Spleen (tissue), 11 donors: ENCODE measurements around the gene S100A7. TPM values are rescaled to one million over a fixed set of nuclear protein-coding genes. Genes with fewer than 3 reads are reported as not detected.
"Not testable (repeated sequence)": the region's sequence is repeated elsewhere in the genome, so short reads cannot be mapped to it uniquely, and the experiment has no call there.

Source experiments
- DNase-seq: peaks from one replicate; pipeline ENCODE4 v3.0.0-alpha.2; 2020
- H3K27ac ChIP-seq, 8 donors: fragments of 200-600 bp; sonication (generic) in 7 of 8; 1 replicate in 4 of 8; 2 replicates in 4 of 8; pipeline versions ENCODE4 v1.5.0 to v1.8.0; 2016 to 2021; ENCODE audit warnings: inconsistent platforms in 4 of 8, mild to moderate bottlenecking in 4 of 8, moderate library complexity in 1 of 8
- H3K27me3 ChIP-seq, 7 donors: fragments of 200-600 bp; sonication (generic) in 6 of 7; replicated peaks in 1 of 7; 1 replicate in 4 of 7; 2 replicates in 3 of 7; pipeline versions ENCODE4 v1.5.0 to v1.8.0; 2016 to 2021; ENCODE audit warnings: inconsistent platforms in 3 of 7, mild to moderate bottlenecking in 1 of 7
- H3K36me3 ChIP-seq, 6 donors: fragments of 200-600 bp; sonication (generic) in 5 of 6; 1 replicate in 4 of 6; 2 replicates in 2 of 6; pipeline versions ENCODE4 v1.5.0 to v1.8.0; 2016 to 2021; ENCODE audit warnings: inconsistent platforms in 2 of 6
- H3K4me1 ChIP-seq, 6 donors: fragments of 200-600 bp; sonication (generic) in 5 of 6; 1 replicate in 3 of 6; 2 replicates in 3 of 6; pipeline versions ENCODE4 v1.5.0 to v1.8.0; 2016 to 2021; ENCODE audit warnings: inconsistent platforms in 3 of 6
- H3K4me3 ChIP-seq, 8 donors: fragments of 200-600 bp; sonication (generic) in 7 of 8; 1 replicate in 4 of 8; 2 replicates in 4 of 8; pipeline versions ENCODE4 v1.5.0 to v1.8.0; 2016 to 2021; ENCODE audit warnings: inconsistent platforms in 4 of 8, mild to moderate bottlenecking in 4 of 8, moderate library complexity in 2 of 8
- H3K9me3 ChIP-seq, 8 donors: fragments of 200-600 bp; sonication (generic) in 7 of 8; 1 replicate in 4 of 8; 2 replicates in 4 of 8; pipeline versions ENCODE4 v1.5.0 to v1.8.0; 2016 to 2021; ENCODE audit warnings: inconsistent platforms in 4 of 8
- POLR2A ChIP-seq, 3 donors: fragments of 450-650 bp; IDR thresholded peaks; one replicate each; pipeline ENCODE4 v1.5.1; 2017; ENCODE audit warnings: antibody characterized with exemption in 3 of 3, mild to moderate bottlenecking in 1 of 3
- POLR2AphosphoS5 ChIP-seq, 3 donors: sonication (generic); formaldehyde crosslinking; IDR thresholded peaks; one replicate each; pipeline ENCODE4 v1.5.1; 2017; ENCODE audit warnings: antibody characterized with exemption in 3 of 3
- WGBS, 5 donors: extraction: QIAGEN DNeasy Blood & Tissue Kit in 3 of 5; methylation state at CpG; one replicate each; pipeline versions ENCODE4 v1.1.5 to v1.1.7; 2013 to 2018; 5-methylcytosine and 5-hydroxymethylcytosine counted together
- intact Hi-C: fragments of 100-400 bp; cut with DNase I; formaldehyde crosslinking; loops from one replicate; pipeline ENCODE4 v1.15.0; 2023; ENCODE audit warnings: low total_unique reads
- polyA plus RNA-seq, 3 donors: library from polyadenylated mRNA; stranded (reverse); fragments of 200-250 nt; gene quantifications; one replicate each; pipeline ENCODE4 v1.2.1, GENCODE V29; 2013
- total RNA-seq, 7 donors: library from RNA; depleted of rRNA in 3 of 7; stranded (reverse); fragments of >200 nt in 3 of 7; fragmentation: NEBNext Ultra II Directional in 4 of 7; extraction: Animal tissue kit (Norgen Biotek cat#: 25700) in 4 of 7; gene quantifications; one replicate each; pipeline versions ENCODE4 v1.1.0 to v1.2.1, GENCODE V29; 2016 to 2021
- TF ChIP-seq, protein P1 (sequence below), 11 experiments: fragments of 200-600 bp in 7 of 11; fragments of 450-650 bp in 4 of 11; sonication (generic) in 4 of 11; IDR thresholded peaks in 8 of 11; conservative IDR thresholded peaks in 3 of 11; 1 replicate in 7 of 11; 2 replicates in 4 of 11; pipeline versions ENCODE4 v1.4.0 to v1.8.0; 2016 to 2021; ENCODE audit warnings: antibody characterized with exemption in 11 of 11, inconsistent platforms in 4 of 11, mild to moderate bottlenecking in 1 of 11
- donor health status: healthy with polysubstance abuse.
- donor health status: DM: no; HTN: no; CAD: no; lungs with moderate emphysema.
- donor health status: DM: no; HTN: no; CAD: no.
- donor health status: Bipolar disorder and iron deficiency.
- donor health status: healthy.
- donor health status: DM: no; HTN: no; CAD: no.
- donor health status: DM: yes; HTN: yes; CAD: no.

The S100A7 gene
- total and polyA plus RNA-seq, 10 donors, result not detected

- Histone ChIP-seq H3K36me3 (no peaks in the 10 kb centered on the region), H3K9me3 (no peaks in the 10 kb centered on the region), H3K4me3 (no peak overlapping the region), H3K27me3 (peaks cover 0 to 59% (median 0%) of the 10 kb centered on the region in 7 donors), H3K4me1 (no peaks in the 10 kb centered on the region), H3K27ac (no peak overlapping the region)
- 69 to 80% (median 73%) methylated on average over 2 of the region's 2 CpGs for WGBS, 5 donors
- intact Hi-C loops, result no loop called here
- DNase-seq, result no peak
- TF ChIP-seq POLR2A (IDR thresholded peaks at IDR 0.05) (no peak), POLR2AphosphoS5 (IDR thresholded peaks at IDR 0.05) (no peak)
- TF ChIP-seq, protein P1, sequence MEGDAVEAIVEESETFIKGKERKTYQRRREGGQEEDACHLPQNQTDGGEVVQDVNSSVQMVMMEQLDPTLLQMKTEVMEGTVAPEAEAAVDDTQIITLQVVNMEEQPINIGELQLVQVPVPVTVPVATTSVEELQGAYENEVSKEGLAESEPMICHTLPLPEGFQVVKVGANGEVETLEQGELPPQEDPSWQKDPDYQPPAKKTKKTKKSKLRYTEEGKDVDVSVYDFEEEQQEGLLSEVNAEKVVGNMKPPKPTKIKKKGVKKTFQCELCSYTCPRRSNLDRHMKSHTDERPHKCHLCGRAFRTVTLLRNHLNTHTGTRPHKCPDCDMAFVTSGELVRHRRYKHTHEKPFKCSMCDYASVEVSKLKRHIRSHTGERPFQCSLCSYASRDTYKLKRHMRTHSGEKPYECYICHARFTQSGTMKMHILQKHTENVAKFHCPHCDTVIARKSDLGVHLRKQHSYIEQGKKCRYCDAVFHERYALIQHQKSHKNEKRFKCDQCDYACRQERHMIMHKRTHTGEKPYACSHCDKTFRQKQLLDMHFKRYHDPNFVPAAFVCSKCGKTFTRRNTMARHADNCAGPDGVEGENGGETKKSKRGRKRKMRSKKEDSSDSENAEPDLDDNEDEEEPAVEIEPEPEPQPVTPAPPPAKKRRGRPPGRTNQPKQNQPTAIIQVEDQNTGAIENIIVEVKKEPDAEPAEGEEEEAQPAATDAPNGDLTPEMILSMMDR (IDR thresholded peaks at IDR 0.05 in 8 of 11, conservative IDR thresholded peaks at IDR 0.05 in 3 of 11), result no peak
Measured at GRCh38 chr1:153459655-153460054, 796 bp downstream of the S100A7 start.

- no peaks in the 10 kb centered on the region for H3K36me3 ChIP-seq
- peaks cover 0 to 52% (median 0%) of the 10 kb centered on the region in 7 donors for H3K27me3 ChIP-seq
- DNase-seq, result no peak
- no peak for TF ChIP-seq POLR2A (IDR thresholded peaks at IDR 0.05)
- no peak for TF ChIP-seq POLR2AphosphoS5 (IDR thresholded peaks at IDR 0.05)
- TF ChIP-seq, protein P1 (IDR thresholded peaks at IDR 0.05 in 8 of 11, conservative IDR thresholded peaks at IDR 0.05 in 3 of 11), result no peak
- H3K4me1 ChIP-seq, result no peaks in the 10 kb centered on the region
- WGBS, 5 donors, result 32 to 68% (median 61%) methylated on average over 1 of the region's 1 CpG
- no peak overlapping the region for H3K4me3 ChIP-seq
- no peak overlapping the region for H3K27ac ChIP-seq
- H3K9me3 ChIP-seq, result no peaks in the 10 kb centered on the region
- intact Hi-C loops, result no loop called here
Measured at GRCh38 chr1:153456396-153456795, 4.1 kb downstream of the S100A7 start.

GRCh38 chr1:153448851-153449250 is 11.6 kb downstream of the S100A7 start:
- H3K4me1 ChIP-seq, H3K9me3 ChIP-seq, H3K4me3 ChIP-seq, H3K36me3 ChIP-seq, intact Hi-C loops, DNase-seq, H3K27ac ChIP-seq: not testable (repeated sequence)
- 82 to 90% (median 83%) methylated on average over 4 of the region's 4 CpGs for WGBS, 5 donors
- H3K27me3 ChIP-seq, result peaks cover 0 to 65% (median 5%) of the 10 kb centered on the region in 7 donors

DNA sequence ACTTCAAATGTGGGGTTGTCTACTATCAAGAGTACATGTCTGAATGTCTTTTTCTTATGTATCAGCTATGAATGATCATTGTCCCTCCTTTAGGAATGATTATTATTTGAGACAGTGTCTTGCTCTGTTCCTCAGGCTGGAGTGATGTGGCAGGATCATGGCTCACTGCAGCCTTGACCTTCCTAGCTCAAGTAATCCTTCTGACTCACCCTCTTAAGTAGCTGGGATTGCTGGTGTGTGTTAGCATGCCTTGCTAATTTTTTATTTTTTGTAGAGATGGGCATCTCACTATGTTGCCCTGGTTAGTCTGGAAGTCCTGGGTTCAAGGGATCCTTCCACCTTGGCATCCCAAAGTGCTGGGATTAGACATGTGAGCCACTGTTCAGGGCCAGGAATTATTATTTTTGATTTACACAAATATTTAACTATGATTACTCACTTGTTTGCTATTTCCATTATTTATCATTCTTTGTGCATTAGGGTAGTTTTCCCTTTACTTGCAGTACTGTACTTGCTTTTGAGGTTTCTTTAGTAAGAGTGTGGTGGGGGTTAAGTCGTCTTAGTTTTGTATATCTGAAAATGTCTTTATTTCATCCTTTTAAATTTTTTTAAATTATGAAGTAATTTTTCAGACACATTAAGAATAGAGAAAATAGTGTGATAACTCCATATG is 12.8 kb downstream of the S100A7 start:
- 81 to 93% (median 88%) methylated on average over 1 of the region's 1 CpG for WGBS, 5 donors
- intact Hi-C loops, result no loop called here

More for the DNA sequence above, 12.8 kb downstream of the S100A7 start:
- Histone ChIP-seq H3K9me3 (peaks cover 0 to 5% (median 0%) of the 10 kb centered on the region in 8 donors), H3K27ac (no peak overlapping the region), H3K36me3 (no peaks in the 10 kb centered on the region), H3K4me3 (no peak overlapping the region), H3K4me1 (no peaks in the 10 kb centered on the region), H3K27me3 (peaks cover 0 to 70% (median 5%) of the 10 kb centered on the region in 7 donors)
- no peak for DNase-seq
- TF ChIP-seq, protein P1 (IDR thresholded peaks at IDR 0.05 in 8 of 11, conservative IDR thresholded peaks at IDR 0.05 in 3 of 11), result no peak
- TF ChIP-seq POLR2A (IDR thresholded peaks at IDR 0.05) (no peak), POLR2AphosphoS5 (IDR thresholded peaks at IDR 0.05) (no peak)
